H1 (cell line): ENCODE measurements around the gene TEX48. TPM values are rescaled to one million over a fixed set of nuclear protein-coding genes. Genes with fewer than 3 reads are reported as not detected.

Source experiments
- CTCF ChIA-PET: fragments of 300-600 bp; sonication (Branson Sonifier 250); formaldehyde crosslinking; loops from one replicate; lab custom pipeline; 2021; ENCODE audit not compliant: partially characterized antibody; lab: Charles Lee
- POLR2A ChIA-PET: fragments of 300-600 bp; sonication (Branson Sonifier 250); formaldehyde crosslinking; loops from one replicate; lab custom pipeline; 2021; ENCODE audit warnings: inconsistent platforms; ENCODE audit not compliant: partially characterized antibody; lab: Charles Lee
- DNase-seq, 2 experiments: peaks; one replicate each; pipeline versions ENCODE4 v3.0.0 to v3.0.0-alpha.2; 2010 to 2022; ENCODE audit warnings: low spot score in 2 of 2, low read depth in 1 of 2, mixed read lengths in 1 of 2
- FAIRE-seq: peaks from 2 replicates; lab custom pipeline; 2011; peaks lifted over from hg19 to GRCh38; lab: Jason Lieb, UNC
- H2AFZ ChIP-seq: 2 replicates; pipeline ENCODE4 v1.8.1; 2012; ENCODE audit warnings: low read length, inconsistent platforms
- H2AK5ac ChIP-seq: 2 replicates; pipeline ENCODE4 v1.6.1; 2013; ENCODE audit warnings: low read depth, low read length
- H2BK120ac ChIP-seq: replicated peaks from 2 replicates; pipeline ENCODE3; 2013; ENCODE audit warnings: low read depth, low read length, inconsistent platforms
- H2BK12ac ChIP-seq: 2 replicates; pipeline ENCODE4 v1.6.1; 2013; ENCODE audit warnings: low read depth, low read length
- H2BK15ac ChIP-seq: 2 replicates; pipeline ENCODE4 v1.6.1; 2013; ENCODE audit warnings: low read length
- H2BK20ac ChIP-seq: 2 replicates; pipeline ENCODE4 v1.6.1; 2013; ENCODE audit warnings: low read length
- H2BK5ac ChIP-seq: 2 replicates; pipeline ENCODE4 v1.6.1; 2013; ENCODE audit warnings: low read depth, low read length
- H3K14ac ChIP-seq: 2 replicates; pipeline ENCODE4 v1.6.1; 2013; ENCODE audit warnings: inconsistent platforms; ENCODE audit not compliant: insufficient read length
- H3K18ac ChIP-seq: 2 replicates; pipeline ENCODE4 v1.6.1; 2013; ENCODE audit warnings: low read length; ENCODE audit errors: extremely low read depth
- H3K23ac ChIP-seq: 2 replicates; pipeline ENCODE4 v1.6.1; 2013; ENCODE audit warnings: inconsistent platforms; ENCODE audit not compliant: insufficient read length
- H3K23me2 ChIP-seq: 2 replicates; pipeline ENCODE4 v1.6.1; 2013; ENCODE audit warnings: low read depth, low read length
- H3K27ac ChIP-seq: 2 replicates; pipeline ENCODE4 v1.6.1; 2011; ENCODE audit warnings: low read depth, low read length, inconsistent platforms
- H3K27me3 ChIP-seq, 4 experiments: replicated peaks in 1 of 4; 1 replicate in 1 of 4; 2 replicates in 3 of 4; pipeline versions ENCODE4 v1.6.1 to v1.8.1; 2011 to 2013; ENCODE audit warnings: low read length in 3 of 4, mild to moderate bottlenecking in 3 of 4, inconsistent platforms in 2 of 4, mixed read lengths in 2 of 4, moderate library complexity in 1 of 4; ENCODE audit not compliant: control insufficient read depth in 3 of 4, insufficient read depth in 3 of 4; ENCODE audit errors: extremely low read depth in 1 of 4
- H3K36me3 ChIP-seq, 4 experiments: 2 replicates each; pipeline versions ENCODE4 v1.6.1 to v1.8.1; 2011 to 2013; ENCODE audit warnings: mild to moderate bottlenecking in 4 of 4, low read length in 3 of 4, moderate library complexity in 2 of 4, control low read depth in 1 of 4, inconsistent platforms in 1 of 4; ENCODE audit not compliant: insufficient read depth in 4 of 4, control insufficient read depth in 2 of 4
- H3K4ac ChIP-seq: replicated peaks from 2 replicates; pipeline ENCODE3; 2013; ENCODE audit warnings: low read length, low read depth, mixed read lengths, inconsistent platforms; ENCODE audit not compliant: insufficient read length
- H3K4me1 ChIP-seq, 4 experiments: replicated peaks in 1 of 4; 1 replicate in 1 of 4; 2 replicates in 3 of 4; pipeline versions ENCODE4 v1.6.1 to v1.8.1; 2011 to 2013; ENCODE audit warnings: low read length in 3 of 4, inconsistent platforms in 2 of 4, mixed read lengths in 1 of 4; ENCODE audit not compliant: insufficient read depth in 4 of 4, control insufficient read depth in 3 of 4
- H3K4me2 ChIP-seq, 2 experiments: 2 replicates each; pipeline versions ENCODE4 v1.6.1 to v1.8.1; 2011 to 2013; ENCODE audit warnings: low read depth in 2 of 2, low read length in 2 of 2, control low read depth in 1 of 2, inconsistent platforms in 1 of 2, mild to moderate bottlenecking in 1 of 2; ENCODE audit not compliant: insufficient read depth in 1 of 2
- H3K4me3 ChIP-seq, 4 experiments: fragments of 200-600, 300-600 bp in 1 of 4; sonication (generic), shearing (Covaris generic), sonication (Bioruptor Twin) in 1 of 4; 2 replicates each; pipeline versions ENCODE4 v1.5.1 to v1.8.1; 2011 to 2016; ENCODE audit warnings: low read length in 4 of 4, low read depth in 3 of 4, control low read depth in 2 of 4, inconsistent platforms in 2 of 4, mild to moderate bottlenecking in 2 of 4, mixed read lengths in 1 of 4, moderate library complexity in 1 of 4; ENCODE audit not compliant: insufficient read depth in 2 of 4; ENCODE audit errors: extremely low read depth in 1 of 4
- H3K56ac ChIP-seq: replicated peaks from 2 replicates; pipeline ENCODE3; 2013; ENCODE audit warnings: low read depth, mild to moderate bottlenecking, mixed read lengths, low read length, inconsistent platforms; ENCODE audit not compliant: insufficient read length
- H3K79me1 ChIP-seq: 2 replicates; pipeline ENCODE4 v1.6.1; 2013; ENCODE audit warnings: low read depth, low read length, control low read depth
- H3K79me2 ChIP-seq, 2 experiments: 2 replicates each; pipeline versions ENCODE4 v1.6.1 to v1.8.1; 2012 to 2013; ENCODE audit warnings: low read length in 2 of 2, mild to moderate bottlenecking in 2 of 2, inconsistent platforms in 1 of 2; ENCODE audit not compliant: insufficient read depth in 2 of 2, control insufficient read depth in 1 of 2
- H3K9ac ChIP-seq, 4 experiments: replicated peaks in 1 of 4; 1 replicate in 1 of 4; 2 replicates in 3 of 4; pipeline versions ENCODE4 v1.6.1 to v1.8.1; 2011 to 2013; ENCODE audit warnings: low read depth in 3 of 4, low read length in 3 of 4, control low read depth in 2 of 4, mild to moderate bottlenecking in 2 of 4, moderate library complexity in 2 of 4, inconsistent platforms in 1 of 4; ENCODE audit errors: extremely low read depth in 1 of 4
- H3K9me3 ChIP-seq, 2 experiments: 2 replicates each; pipeline versions ENCODE4 v1.6.1 to v1.8.1; 2012 to 2013; ENCODE audit warnings: mild to moderate bottlenecking in 2 of 2, moderate library complexity in 2 of 2, control low read depth in 1 of 2, inconsistent platforms in 1 of 2, low read depth in 1 of 2, low read length in 1 of 2, mixed read lengths in 1 of 2; ENCODE audit not compliant: insufficient read depth in 2 of 2
- H4K20me1 ChIP-seq, 2 experiments: replicated peaks in 1 of 2; 2 replicates each; pipeline versions ENCODE3 to v1.8.1; 2011 to 2013; ENCODE audit warnings: inconsistent platforms in 2 of 2, low read length in 2 of 2, mild to moderate bottlenecking in 1 of 2; ENCODE audit not compliant: insufficient read depth in 2 of 2, control insufficient read depth in 1 of 2
- H4K5ac ChIP-seq: 2 replicates; pipeline ENCODE4 v1.6.1; 2013; ENCODE audit warnings: low read length, low read depth, mixed read lengths, inconsistent platforms; ENCODE audit not compliant: insufficient read length
- H4K8ac ChIP-seq: 2 replicates; pipeline ENCODE4 v1.8.0; 2013; ENCODE audit warnings: mild to moderate bottlenecking, moderate library complexity, low read length, inconsistent platforms; ENCODE audit not compliant: insufficient read depth; ENCODE audit errors: extremely low read depth
- H4K91ac ChIP-seq: replicated peaks from 2 replicates; pipeline ENCODE3; 2013; ENCODE audit warnings: low read length, mixed read lengths, inconsistent platforms; ENCODE audit not compliant: insufficient read length
- BACH1 ChIP-seq: IDR thresholded peaks from 2 replicates; pipeline ENCODE4 v1.6.1; 2012; ENCODE audit warnings: low read length, improper control_type of control experiment
- BRCA1 ChIP-seq: IDR thresholded peaks from 2 replicates; pipeline ENCODE4 v1.6.1; 2012; ENCODE audit warnings: low read depth, low read length, improper control_type of control experiment
- CBX8 ChIP-seq: fragments of 300-800, 300-1000 bp; sonication (generic); IDR thresholded peaks from 2 replicates; pipeline ENCODE4 v1.7.1; 2016; ENCODE audit warnings: low read depth, low read length, borderline replicate concordance
- CHD2 ChIP-seq: IDR thresholded peaks from 2 replicates; pipeline ENCODE4 v1.6.1; 2012; ENCODE audit warnings: low read length, improper control_type of control experiment
- CTBP2 ChIP-seq: IDR thresholded peaks from 2 replicates; pipeline ENCODE4 v1.7.0; 2011; ENCODE audit warnings: borderline replicate concordance, mild to moderate bottlenecking, moderate library complexity, mixed read lengths, low read length; ENCODE audit not compliant: insufficient read depth, insufficient read length
- KDM5A ChIP-seq: fragments of 200-600 bp; IDR thresholded peaks from 2 replicates; pipeline ENCODE4 v1.7.1; 2012; ENCODE audit warnings: mild to moderate bottlenecking, low read length, inconsistent platforms, mixed read lengths
- POU5F1 ChIP-seq: IDR thresholded peaks from 2 replicates; pipeline ENCODE4 v1.6.1; 2011; ENCODE audit warnings: low read depth, mild to moderate bottlenecking, low read length, moderate library complexity
- SIN3A ChIP-seq, 2 experiments: IDR thresholded peaks in 1 of 2; conservative IDR thresholded peaks in 1 of 2; 2 replicates each; pipeline ENCODE4 v1.6.1; 2011 to 2012; ENCODE audit warnings: low read length in 2 of 2, improper control_type of control experiment in 1 of 2, low read depth in 1 of 2, mild to moderate bottlenecking in 1 of 2
- SP1 ChIP-seq: IDR thresholded peaks from 2 replicates; pipeline ENCODE4 v1.6.1; 2011; ENCODE audit warnings: low read depth, low read length
- SP4 ChIP-seq: IDR thresholded peaks from 2 replicates; pipeline ENCODE4 v1.6.1; 2012; ENCODE audit warnings: low read length, inconsistent platforms
- TBP ChIP-seq: IDR thresholded peaks from 2 replicates; pipeline ENCODE4 v1.6.1; 2011; ENCODE audit warnings: low read depth, low read length, improper control_type of control experiment
- WGBS, 2 experiments: shearing (Covaris generic) in 1 of 2; methylation state at CpG; one replicate each; pipeline versions ENCODE4 v1.1.6 to v1.1.7; 2013 to 2015; ENCODE audit warnings: low lambda C conversion rate in 2 of 2, mixed read lengths in 2 of 2, inconsistent platforms in 1 of 2, low coverage in 1 of 2, missing lambda C conversion rate in 1 of 2; ENCODE audit not compliant: insufficient replicate concordance in 2 of 2, insufficient coverage in 1 of 2, insufficient read length in 1 of 2; ENCODE audit errors: extremely low coverage in 1 of 2, missing lambda C conversion rate in 1 of 2; 5-methylcytosine and 5-hydroxymethylcytosine counted together
- polyA plus RNA-seq, 7 experiments: library from polyadenylated mRNA; depleted of rRNA in 3 of 7; stranded (reverse) in 5 of 7; unstranded in 2 of 7; fragments of >200 nt in 5 of 7; fragments of 200-250 nt in 2 of 7; gene quantifications; 1 replicate in 5 of 7; 2 replicates in 1 of 7; 4 replicates in 1 of 7; pipeline versions ENCODE4 v1.2.1 to v1.2.3, GENCODE V29; 2011 to 2013; ENCODE audit warnings: missing spikeins in 2 of 7, mixed read lengths in 2 of 7
- total RNA-seq: library from RNA; stranded (reverse); fragmentation: NEBNext Ultra II Directional; extraction: Animal tissue kit (Norgen Biotek cat#: 25700); gene quantifications from 2 replicates; pipeline ENCODE4 v1.2.1, GENCODE V29; 2021
- TF ChIP-seq, protein P1 (sequence below): IDR thresholded peaks from 2 replicates; pipeline ENCODE4 v1.6.1; 2012; ENCODE audit warnings: inconsistent platforms

TEX48 gene
- total and polyA plus RNA-seq, 2 of the 8 experiments (the other 6 are each of a cell fraction or from before 2014, with no cell fraction given) = not detected

DNA sequence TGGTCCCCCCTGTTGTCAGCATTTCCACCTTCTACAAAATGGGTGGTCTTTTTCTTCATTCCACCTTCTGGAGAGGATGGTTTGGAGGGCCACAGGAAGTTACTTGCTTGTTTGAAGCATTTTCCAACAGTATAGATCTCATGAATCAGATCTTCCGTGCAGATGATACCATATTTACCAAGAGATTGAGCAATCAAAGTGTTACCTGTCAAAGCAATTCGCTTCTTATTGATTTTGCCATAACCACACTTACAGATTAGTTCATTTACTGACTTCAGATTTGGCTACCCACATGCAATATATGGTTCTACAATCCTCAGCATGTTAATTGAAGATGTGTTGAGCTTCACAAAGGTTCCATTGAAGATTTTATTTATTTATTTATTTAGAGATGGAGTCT is 14.0 kb upstream of the TEX48 start:
- Histone ChIP-seq H3K27me3 (0 out of 7 replicates have a peak, but pooled peaks cover 0 to 1% (median 0%) of the 10 kb centered on the region in 4 experiments), H4K5ac (no peak overlapping the region), H3K4ac (no peak overlapping the region), H3K23me2 (no peaks in the 10 kb centered on the region), H4K91ac (no peak overlapping the region), H3K79me1 (no peaks in the 10 kb centered on the region), H3K18ac (no peak overlapping the region), H3K36me3 (no peaks in the 10 kb centered on the region), H4K20me1 (peaks cover 0 to 3% of the 10 kb centered on the region in 2 experiments), H3K79me2 (no peaks in the 10 kb centered on the region), H3K27ac (no peak overlapping the region), H3K4me3 (no peak overlapping the region), H3K9ac (no peak overlapping the region), H3K56ac (no peak overlapping the region), H3K14ac (no peak overlapping the region), H3K9me3 (no peaks in the 10 kb centered on the region), H2BK12ac (no peak overlapping the region), H4K8ac (no peak overlapping the region), H2BK120ac (no peak overlapping the region), H2BK15ac (no peak overlapping the region), H3K4me2 (no peak overlapping the region), H2AK5ac (no peak overlapping the region), H3K4me1 (no peaks in the 10 kb centered on the region; a peak in 1 of 7 replicates), H2BK5ac (no peak overlapping the region), H2AFZ (no peak overlapping the region), H2BK20ac (no peak overlapping the region), H3K23ac (no peak overlapping the region)
- FAIRE-seq (no peak), DNase-seq (no peak)
- CTCF ChIA-PET = interaction anchor here (8.6 kb wide), 1 partner anchor 15 kb away, joined by 71 read pairs; the partner anchor contains the start of gene TEX48
- WGBS, 2 experiments = 90% methylated on average over 2 of the region's 2 CpGs; no CpG with 5 or more reads in 1 of the 2 experiments
- TF ChIP-seq, protein P1, sequence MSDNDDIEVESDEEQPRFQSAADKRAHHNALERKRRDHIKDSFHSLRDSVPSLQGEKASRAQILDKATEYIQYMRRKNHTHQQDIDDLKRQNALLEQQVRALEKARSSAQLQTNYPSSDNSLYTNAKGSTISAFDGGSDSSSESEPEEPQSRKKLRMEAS = no peak
- TF ChIP-seq BRCA1 = no peak
- TF ChIP-seq SP4 = no peak
- TF ChIP-seq BACH1 = no peak
- no peak for TF ChIP-seq KDM5A
- no peak for TF ChIP-seq CTBP2
- TF ChIP-seq SIN3A (conservative IDR thresholded peaks at IDR 0.05 in 1 of 2, IDR thresholded peaks at IDR 0.05 in 1 of 2; ENCODE audit: low read depth in 1 of 2, low read length in 2 of 2) = no peak
- TF ChIP-seq CBX8 = no peak
- no peak for TF ChIP-seq POU5F1
- TF ChIP-seq CHD2 = no peak
- no peak for TF ChIP-seq TBP
- no peak for TF ChIP-seq SP1
- POLR2A ChIA-PET = no interaction called here
